GM12878 (cell line): ENCODE data around the gene SYNJ2. TPM values are rescaled to one million over a fixed set of nuclear protein-coding genes. Genes with fewer than 3 reads are reported as not detected.

Experiments used
- ATAC-seq: fragments of 200-7000 bp; cut with Tn5 transposase; 3 replicates; pipeline ENCODE4 v1.9.1; 2020; ENCODE audit warnings: mild to moderate bottlenecking, moderate library complexity
- BruUV-seq: library from RNA; stranded (reverse); fragments of 400-500 nt; replicated peaks from 2 replicates; lab custom pipeline; 2021; lab: Mats Ljungman, UMichigan
- CTCF ChIA-PET: fragments of 300-600 bp; sonication (Branson Sonifier 250); formaldehyde crosslinking; extraction: SDS; loops from one replicate; lab custom pipeline; 2021; ENCODE audit warnings: inconsistent platforms; lab: Yijun Ruan, JAX
- POLR2A ChIA-PET: fragments of 350-600 bp; formaldehyde crosslinking; extraction: SDS; loops from one replicate; lab custom pipeline; 2021; ENCODE audit warnings: inconsistent platforms; lab: Charles Lee
- RAD21 ChIA-PET: fragments of 300-600 bp; sonication (Branson Sonifier 250); formaldehyde crosslinking; loops from one replicate; lab custom pipeline; 2023; ENCODE audit warnings: antibody characterized with exemption; ENCODE audit not compliant: unreplicated experiment; lab: Charles Lee
- SMC1A ChIA-PET: fragments of 300-600 bp; sonication (Branson Sonifier 250); formaldehyde crosslinking; loops from one replicate; lab custom pipeline; 2023; ENCODE audit not compliant: unreplicated experiment, uncharacterized antibody; lab: Charles Lee
- DNase-seq: peaks from one replicate; pipeline ENCODE4 v3.0.0-alpha.2; 2011; ENCODE audit warnings: low read depth, low spot score
- FAIRE-seq: peaks from 3 replicates; lab custom pipeline; 2011; peaks lifted over from hg19 to GRCh38; lab: Jason Lieb, UNC
- H2AFZ ChIP-seq: 2 replicates; pipeline ENCODE4 v1.6.0; 2011; ENCODE audit warnings: low read depth, low read length, control low read depth; ENCODE audit not compliant: control insufficient read depth
- H3K27ac ChIP-seq: 2 replicates; pipeline ENCODE4 v1.5.1; 2011; ENCODE audit warnings: control low read depth; ENCODE audit not compliant: control insufficient read depth, insufficient read depth
- H3K27me3 ChIP-seq, 2 experiments: replicated peaks in 1 of 2; 2 replicates each; pipeline versions ENCODE4 v1.6.0 to v1.6.1; 2011; ENCODE audit warnings: low read length in 1 of 2; ENCODE audit not compliant: control insufficient read depth in 2 of 2, insufficient read depth in 2 of 2
- H3K36me3 ChIP-seq, 2 experiments: 2 replicates each; pipeline ENCODE4 v1.5.1; 2011; ENCODE audit warnings: low read length in 1 of 2; ENCODE audit not compliant: control insufficient read depth in 2 of 2, insufficient read depth in 2 of 2
- H3K4me1 ChIP-seq: 2 replicates; pipeline ENCODE4 v1.6.1; 2011; ENCODE audit warnings: mild to moderate bottlenecking, low read length, moderate library complexity, mixed read lengths; ENCODE audit not compliant: control insufficient read depth, insufficient read depth
- H3K4me2 ChIP-seq: 2 replicates; pipeline ENCODE4 v1.6.0; 2011; ENCODE audit warnings: control low read depth; ENCODE audit not compliant: control insufficient read depth, insufficient read depth
- H3K4me3 ChIP-seq: fragments of 200-600 bp; sonication (generic); 2 replicates; pipeline ENCODE4 v1.5.1; 2016
- H3K79me2 ChIP-seq: 2 replicates; pipeline ENCODE4 v1.6.0; 2011; ENCODE audit warnings: low read length; ENCODE audit not compliant: control insufficient read depth, insufficient read depth
- H3K9ac ChIP-seq: 2 replicates; pipeline ENCODE4 v1.8.0; 2011; ENCODE audit warnings: low read length, control low read depth, mixed read lengths; ENCODE audit not compliant: control insufficient read depth, insufficient read depth
- H3K9me3 ChIP-seq: replicated peaks from 3 replicates; pipeline ENCODE4 v1.5.1; 2011; ENCODE audit warnings: mild to moderate bottlenecking, low read length; ENCODE audit not compliant: control insufficient read depth, insufficient read depth
- H4K20me1 ChIP-seq: 2 replicates; pipeline ENCODE4 v1.6.0; 2011; ENCODE audit not compliant: control insufficient read depth, insufficient read depth
- ASH2L ChIP-seq: fragments of 300-600, 200-600 bp; sonication (generic); IDR thresholded peaks from 2 replicates; pipeline ENCODE4 v1.6.1; 2017; ENCODE audit warnings: low read depth, mild to moderate bottlenecking, borderline replicate concordance
- CREB1 ChIP-seq: IDR thresholded peaks from 2 replicates; pipeline ENCODE4 v1.6.1; 2012; ENCODE audit warnings: low read depth, mild to moderate bottlenecking, inconsistent platforms
- GATAD2B ChIP-seq: fragments of 450-650 bp; conservative IDR thresholded peaks from 2 replicates; pipeline ENCODE4 v1.6.1; 2017; ENCODE audit warnings: low read depth, mild to moderate bottlenecking, moderate library complexity
- KLF5 ChIP-seq: fragments of 450-650 bp; IDR thresholded peaks from 2 replicates; pipeline ENCODE4 v1.6.1; 2014; ENCODE audit warnings: mild to moderate bottlenecking; ENCODE audit not compliant: partially characterized antibody
- PML ChIP-seq: IDR thresholded peaks from 2 replicates; pipeline ENCODE4 v1.6.1; 2012; ENCODE audit warnings: low read length, inconsistent platforms
- POLR2AphosphoS5 ChIP-seq: IDR thresholded peaks from 2 replicates; pipeline ENCODE4 v1.6.1; 2011; ENCODE audit warnings: mild to moderate bottlenecking, low read length, inconsistent platforms
- SMAD5 ChIP-seq: IDR thresholded peaks from 2 replicates; pipeline ENCODE4 v1.6.1; 2016; ENCODE audit warnings: antibody characterized with exemption, low read depth
- SMC3 ChIP-seq: IDR thresholded peaks from 2 replicates; pipeline ENCODE4 v1.6.1; 2011; ENCODE audit warnings: low read length, improper control_type of control experiment, borderline replicate concordance
- TBL1XR1 ChIP-seq: IDR thresholded peaks from 2 replicates; pipeline ENCODE4 v1.6.1; 2012; ENCODE audit warnings: low read depth, low read length, improper control_type of control experiment
- ZSCAN29 ChIP-seq: fragments of 450-650 bp; IDR thresholded peaks from 2 replicates; pipeline ENCODE4 v1.6.1; 2017; ENCODE audit warnings: mild to moderate bottlenecking, moderate library complexity
- WGBS: methylation state at CpG from one replicate; pipeline ENCODE4 v1.1.6; 2016; ENCODE audit warnings: low lambda C conversion rate; ENCODE audit not compliant: insufficient replicate concordance, insufficient coverage; ENCODE audit errors: missing lambda C conversion rate; 5-methylcytosine and 5-hydroxymethylcytosine counted together
- in situ Hi-C: fragments of 300-500 bp; cut with MboI; formaldehyde crosslinking; loops from 9 replicates; pipeline ENCODE4 v1.14.3; 2018; ENCODE audit warnings: mixed read lengths
- intact Hi-C: fragments of 100-400 bp; cut with micrococcal nuclease; formaldehyde crosslinking; loops from one replicate; pipeline ENCODE4 v1.14.2; 2022; ENCODE audit not compliant: unreplicated experiment
- polyA plus RNA-seq, 11 experiments: library from polyadenylated mRNA; depleted of rRNA in 4 of 11; unstranded in 6 of 11; stranded (reverse) in 5 of 11; fragments of >200 nt; fragmentation: Nextera tagmentation in 4 of 11; fragmentation: Illumina TruSeq in 1 of 11; extraction: Ambion mirVana in 4 of 11; extraction: Trizol in 1 of 11; gene quantifications; 1 replicate in 1 of 11; 2 replicates in 10 of 11; pipeline versions ENCODE4 v1.2.1 to v1.2.3, GENCODE V29; 2011 to 2016; ENCODE audit warnings: inconsistent platforms in 2 of 11, missing spikeins in 2 of 11, low read depth in 1 of 11
- total RNA-seq, 4 experiments: library from RNA; depleted of rRNA in 3 of 4; stranded (reverse); fragments of >200 nt in 3 of 4; fragmentation: Illumina TruSeq in 1 of 4; extraction: Trizol in 1 of 4; gene quantifications; 2 replicates each; pipeline versions ENCODE4 v1.2.1 to v1.2.3, GENCODE V29; 2013 to 2021
- TF ChIP-seq, protein P1 (sequence below): fragments of 450-650 bp; IDR thresholded peaks from 2 replicates; pipeline ENCODE4 v1.6.1; 2017; ENCODE audit warnings: mild to moderate bottlenecking
- TF ChIP-seq, protein P2 (sequence below), 3 experiments: IDR thresholded peaks in 2 of 3; conservative IDR thresholded peaks in 1 of 3; 2 replicates each; pipeline ENCODE4 v1.5.1; 2011; ENCODE audit warnings: low read depth in 3 of 3, low read length in 3 of 3, mild to moderate bottlenecking in 3 of 3, control low read depth in 2 of 3, moderate library complexity in 2 of 3, inconsistent platforms in 1 of 3, mixed read lengths in 1 of 3; ENCODE audit not compliant: control insufficient read depth in 2 of 3, insufficient read depth in 1 of 3; ENCODE audit errors: extremely low read depth in 1 of 3
- TF ChIP-seq, protein P3 (sequence below): IDR thresholded peaks from 2 replicates; pipeline ENCODE4 v1.6.1; 2011; ENCODE audit warnings: borderline replicate concordance, low read depth, mild to moderate bottlenecking, moderate library complexity, mixed read lengths, low read length; ENCODE audit not compliant: insufficient read depth; ENCODE audit errors: extremely low read length
- TF ChIP-seq, protein P4 (sequence below): fragments of 450-650 bp; formaldehyde crosslinking; IDR thresholded peaks from 2 replicates; pipeline ENCODE4 v1.5.0; 2022; ENCODE audit warnings: mild to moderate bottlenecking, missing genetic modification characterization

SYNJ2 gene
- total and polyA plus RNA-seq, 10 of the 15 experiments (the other 5 are each of a cell fraction or from before 2014, with no cell fraction given): 0.11 to 1.8 (median 0.57) TPM

DNA sequence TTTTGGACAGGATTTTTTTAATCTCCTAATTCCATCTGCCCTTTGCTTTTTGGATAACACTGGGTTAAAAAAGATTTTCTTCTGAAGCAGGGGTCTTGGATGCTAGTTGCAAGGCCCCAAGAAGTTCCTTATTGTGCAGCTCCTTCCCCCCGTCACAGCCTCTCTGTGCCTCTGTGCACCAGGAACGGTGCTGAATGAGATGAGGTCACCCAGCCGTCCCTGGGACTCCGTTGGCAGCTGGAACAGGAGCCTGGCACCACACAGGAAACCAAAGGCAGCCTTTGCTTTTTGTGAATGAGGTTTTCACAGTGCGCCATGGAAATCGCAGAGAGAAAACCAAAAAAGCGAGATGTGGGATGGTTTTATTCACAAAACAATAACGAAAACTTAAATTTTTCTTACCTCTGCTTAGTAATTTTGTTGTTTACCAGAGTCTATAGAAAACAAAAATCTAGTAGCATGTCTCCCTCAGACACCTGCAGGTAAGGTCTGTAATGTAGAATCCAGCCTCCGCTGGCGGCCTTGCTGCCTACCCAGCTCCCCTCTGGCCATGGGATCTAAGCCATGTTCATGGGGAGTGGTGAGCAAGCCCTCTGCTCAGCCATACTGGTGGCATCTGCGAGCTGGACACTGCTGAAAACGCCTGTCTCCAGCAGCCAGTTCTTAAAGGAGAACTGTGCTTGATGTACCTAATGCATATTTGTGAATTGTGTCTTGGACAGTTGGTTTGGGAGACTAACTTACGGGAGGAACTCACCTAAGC, 40.4 kb upstream of the SYNJ2 start (continued):
- no peak for TF ChIP-seq GATAD2B
- TF ChIP-seq, protein P1, sequence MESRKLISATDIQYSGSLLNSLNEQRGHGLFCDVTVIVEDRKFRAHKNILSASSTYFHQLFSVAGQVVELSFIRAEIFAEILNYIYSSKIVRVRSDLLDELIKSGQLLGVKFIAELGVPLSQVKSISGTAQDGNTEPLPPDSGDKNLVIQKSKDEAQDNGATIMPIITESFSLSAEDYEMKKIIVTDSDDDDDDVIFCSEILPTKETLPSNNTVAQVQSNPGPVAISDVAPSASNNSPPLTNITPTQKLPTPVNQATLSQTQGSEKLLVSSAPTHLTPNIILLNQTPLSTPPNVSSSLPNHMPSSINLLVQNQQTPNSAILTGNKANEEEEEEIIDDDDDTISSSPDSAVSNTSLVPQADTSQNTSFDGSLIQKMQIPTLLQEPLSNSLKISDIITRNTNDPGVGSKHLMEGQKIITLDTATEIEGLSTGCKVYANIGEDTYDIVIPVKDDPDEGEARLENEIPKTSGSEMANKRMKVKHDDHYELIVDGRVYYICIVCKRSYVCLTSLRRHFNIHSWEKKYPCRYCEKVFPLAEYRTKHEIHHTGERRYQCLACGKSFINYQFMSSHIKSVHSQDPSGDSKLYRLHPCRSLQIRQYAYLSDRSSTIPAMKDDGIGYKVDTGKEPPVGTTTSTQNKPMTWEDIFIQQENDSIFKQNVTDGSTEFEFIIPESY: no peak

DNA sequence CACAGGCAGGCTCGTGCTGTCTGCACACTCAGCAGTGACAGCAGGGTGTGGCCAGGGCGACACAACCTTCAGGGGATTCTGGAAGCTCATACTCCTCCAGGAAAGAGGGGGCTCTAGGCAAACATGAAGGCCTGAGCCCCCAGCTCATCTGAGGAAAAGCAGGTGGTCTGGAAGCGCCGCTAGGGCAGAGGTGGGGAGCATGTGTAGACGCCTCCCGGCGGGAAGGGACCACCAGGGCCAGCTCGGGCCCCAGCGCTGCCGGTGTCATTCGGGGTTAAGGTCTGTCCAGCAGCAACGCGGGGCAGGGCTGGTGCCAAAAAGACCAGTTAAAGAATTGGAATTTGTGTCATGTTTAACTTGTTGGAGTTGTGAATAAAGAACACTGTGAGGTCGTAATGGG, 39.3 kb upstream of the SYNJ2 start:
- ChIA-PET RAD21 (no interaction called here), POLR2A (no interaction called here), SMC1A (no interaction called here), CTCF (interaction anchor here (0.6 kb wide), 1 partner anchor 205 kb away, joined by 3 read pairs; no protein-coding TSS in a partner anchor)
- no peak overlapping the region for H3K4me3 ChIP-seq
- WGBS: 77% methylated on average over 14 of the region's 14 CpGs
- no peaks in the 10 kb centered on the region for H3K79me2 ChIP-seq
- no peak overlapping the region for H3K9ac ChIP-seq
- H3K27ac ChIP-seq: no peak overlapping the region
- no peaks in the 10 kb centered on the region for H3K4me1 ChIP-seq
- no peaks in the 10 kb centered on the region; the same call in 1 of the 2 replicates for H4K20me1 ChIP-seq
- BruUV-seq: no TSS peak
- in situ Hi-C loops (no loop called here), intact Hi-C loops (no loop called here)
- no peak for DNase-seq
- no peaks in the 10 kb centered on the region for H3K9me3 ChIP-seq
- no peaks in the 10 kb centered on the region for H3K36me3 ChIP-seq
- no peak overlapping the region for H2AFZ ChIP-seq
- H3K27me3 ChIP-seq: no peaks in the 10 kb centered on the region; a peak in 1 of 4 replicates
- no peak overlapping the region for H3K4me2 ChIP-seq
- no peak for ATAC-seq
- FAIRE-seq: no peak
- TF ChIP-seq, protein P2, sequence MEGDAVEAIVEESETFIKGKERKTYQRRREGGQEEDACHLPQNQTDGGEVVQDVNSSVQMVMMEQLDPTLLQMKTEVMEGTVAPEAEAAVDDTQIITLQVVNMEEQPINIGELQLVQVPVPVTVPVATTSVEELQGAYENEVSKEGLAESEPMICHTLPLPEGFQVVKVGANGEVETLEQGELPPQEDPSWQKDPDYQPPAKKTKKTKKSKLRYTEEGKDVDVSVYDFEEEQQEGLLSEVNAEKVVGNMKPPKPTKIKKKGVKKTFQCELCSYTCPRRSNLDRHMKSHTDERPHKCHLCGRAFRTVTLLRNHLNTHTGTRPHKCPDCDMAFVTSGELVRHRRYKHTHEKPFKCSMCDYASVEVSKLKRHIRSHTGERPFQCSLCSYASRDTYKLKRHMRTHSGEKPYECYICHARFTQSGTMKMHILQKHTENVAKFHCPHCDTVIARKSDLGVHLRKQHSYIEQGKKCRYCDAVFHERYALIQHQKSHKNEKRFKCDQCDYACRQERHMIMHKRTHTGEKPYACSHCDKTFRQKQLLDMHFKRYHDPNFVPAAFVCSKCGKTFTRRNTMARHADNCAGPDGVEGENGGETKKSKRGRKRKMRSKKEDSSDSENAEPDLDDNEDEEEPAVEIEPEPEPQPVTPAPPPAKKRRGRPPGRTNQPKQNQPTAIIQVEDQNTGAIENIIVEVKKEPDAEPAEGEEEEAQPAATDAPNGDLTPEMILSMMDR (IDR thresholded peaks at IDR 0.05 in 2 of 3, conservative IDR thresholded peaks at IDR 0.05 in 1 of 3; ENCODE audit: control insufficient read depth in 2 of 3, extremely low read depth in 1 of 3, insufficient read depth in 1 of 3, low read depth in 3 of 3, low read length in 3 of 3): no peak
- no peak for TF ChIP-seq TBL1XR1
- TF ChIP-seq, protein P3, sequence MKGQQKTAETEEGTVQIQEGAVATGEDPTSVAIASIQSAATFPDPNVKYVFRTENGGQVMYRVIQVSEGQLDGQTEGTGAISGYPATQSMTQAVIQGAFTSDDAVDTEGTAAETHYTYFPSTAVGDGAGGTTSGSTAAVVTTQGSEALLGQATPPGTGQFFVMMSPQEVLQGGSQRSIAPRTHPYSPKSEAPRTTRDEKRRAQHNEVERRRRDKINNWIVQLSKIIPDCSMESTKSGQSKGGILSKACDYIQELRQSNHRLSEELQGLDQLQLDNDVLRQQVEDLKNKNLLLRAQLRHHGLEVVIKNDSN: no peak
- TF ChIP-seq CREB1: no peak
- no peak for TF ChIP-seq KLF5
- TF ChIP-seq ASH2L: no peak
- TF ChIP-seq PML: no peak
- no peak for TF ChIP-seq SMAD5
- TF ChIP-seq, protein P4, sequence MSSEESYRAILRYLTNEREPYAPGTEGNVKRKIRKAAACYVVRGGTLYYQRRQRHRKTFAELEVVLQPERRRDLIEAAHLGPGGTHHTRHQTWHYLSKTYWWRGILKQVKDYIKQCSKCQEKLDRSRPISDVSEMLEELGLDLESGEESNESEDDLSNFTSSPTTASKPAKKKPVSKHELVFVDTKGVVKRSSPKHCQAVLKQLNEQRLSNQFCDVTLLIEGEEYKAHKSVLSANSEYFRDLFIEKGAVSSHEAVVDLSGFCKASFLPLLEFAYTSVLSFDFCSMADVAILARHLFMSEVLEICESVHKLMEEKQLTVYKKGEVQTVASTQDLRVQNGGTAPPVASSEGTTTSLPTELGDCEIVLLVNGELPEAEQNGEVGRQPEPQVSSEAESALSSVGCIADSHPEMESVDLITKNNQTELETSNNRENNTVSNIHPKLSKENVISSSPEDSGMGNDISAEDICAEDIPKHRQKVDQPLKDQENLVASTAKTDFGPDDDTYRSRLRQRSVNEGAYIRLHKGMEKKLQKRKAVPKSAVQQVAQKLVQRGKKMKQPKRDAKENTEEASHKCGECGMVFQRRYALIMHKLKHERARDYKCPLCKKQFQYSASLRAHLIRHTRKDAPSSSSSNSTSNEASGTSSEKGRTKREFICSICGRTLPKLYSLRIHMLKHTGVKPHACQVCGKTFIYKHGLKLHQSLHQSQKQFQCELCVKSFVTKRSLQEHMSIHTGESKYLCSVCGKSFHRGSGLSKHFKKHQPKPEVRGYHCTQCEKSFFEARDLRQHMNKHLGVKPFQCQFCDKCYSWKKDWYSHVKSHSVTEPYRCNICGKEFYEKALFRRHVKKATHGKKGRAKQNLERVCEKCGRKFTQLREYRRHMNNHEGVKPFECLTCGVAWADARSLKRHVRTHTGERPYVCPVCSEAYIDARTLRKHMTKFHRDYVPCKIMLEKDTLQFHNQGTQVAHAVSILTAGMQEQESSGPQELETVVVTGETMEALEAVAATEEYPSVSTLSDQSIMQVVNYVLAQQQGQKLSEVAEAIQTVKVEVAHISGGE (CRISPR knock-in tag): no peak
- TF ChIP-seq SMC3: no peak
- TF ChIP-seq ZSCAN29: no peak
- TF ChIP-seq POLR2AphosphoS5: no peak
